Measurements from ENCODE around the gene TATDN2.

The TATDN2 gene

GRCh38 chr3:10322352-10322710 is 74.1 kb downstream of the TATDN2 start:
- no peak overlapping the region for H3K27ac ChIP-seq
- ChIA-PET POLR2A (ENCODE audit: low non-redundant PET) (no interaction called here), CTCF (interaction anchor here (0.7 kb wide), 1 partner anchor 19 kb away, joined by 3 read pairs; no protein-coding TSS in a partner anchor)
- no peak for TF ChIP-seq CTCF (conservative IDR thresholded peaks at IDR 0.05; ENCODE audit: low read depth)
- peak; percentile 8 for DNase-seq (ENCODE audit: low spot score)

GRCh38 chr3:10327592-10327991 is 79.3 kb downstream of the TATDN2 start:
- ChIA-PET CTCF (interaction anchor here (0.6 kb wide), 1 partner anchor 330 kb away, joined by 3 read pairs; no protein-coding TSS in a partner anchor), POLR2A (ENCODE audit: low non-redundant PET) (no interaction called here)
- no peak for TF ChIP-seq CTCF (conservative IDR thresholded peaks at IDR 0.05; ENCODE audit: low read depth)
- DNase-seq (ENCODE audit: low spot score), result no peak
- H3K27ac ChIP-seq, result no peak overlapping the region

GRCh38 chr3:10328460-10329071 is 80.3 kb downstream of the TATDN2 start:
- CTCF ChIA-PET, result no interaction called here
- TF ChIP-seq CTCF (conservative IDR thresholded peaks at IDR 0.05; ENCODE audit: low read depth), result no peak
- no peak overlapping the region for H3K27ac ChIP-seq
- DNase-seq (ENCODE audit: low spot score), result no peak
- POLR2A ChIA-PET (ENCODE audit: low non-redundant PET), result no interaction called here

- ChIA-PET CTCF (no interaction called here), POLR2A (ENCODE audit: low non-redundant PET) (no interaction called here)
- no peak overlapping the region for H3K27ac ChIP-seq
- no peak for DNase-seq (ENCODE audit: low spot score)
- TF ChIP-seq CTCF (conservative IDR thresholded peaks at IDR 0.05; ENCODE audit: low read depth), result no peak
Measured at GRCh38 chr3:10329495-10330015, 81.3 kb downstream of the TATDN2 start.

- no peak for TF ChIP-seq CTCF (conservative IDR thresholded peaks at IDR 0.05; ENCODE audit: low read depth)
- ChIA-PET CTCF (no interaction called here), POLR2A (ENCODE audit: low non-redundant PET) (no interaction called here)
- no peak overlapping the region for H3K27ac ChIP-seq
- DNase-seq (ENCODE audit: low spot score), result no peak
Measured at GRCh38 chr3:10330319-10330718, 82.1 kb downstream of the TATDN2 start.

Measured in RWPE1 (cell line).